GM12892 (cell line): Measurements from ENCODE around the gene IL19.

Experiments used
- POLR2A ChIP-seq: IDR thresholded peaks from 2 replicates; pipeline ENCODE4 v1.6.1; 2011; ENCODE audit warnings: low read depth, low read length, control low read depth
- POLR2AphosphoS5 ChIP-seq: IDR thresholded peaks from 2 replicates; pipeline ENCODE4 v1.6.1; 2011; ENCODE audit warnings: low read depth, low read length, control low read depth
- TAF1 ChIP-seq: IDR thresholded peaks from 2 replicates; pipeline ENCODE4 v1.6.1; 2011; ENCODE audit warnings: low read depth, mild to moderate bottlenecking, control low read depth, low read length, borderline replicate concordance

- TF ChIP-seq POLR2A = no peak
- TF ChIP-seq POLR2AphosphoS5 = no peak
- no peak for TF ChIP-seq TAF1
Observed at GRCh38 chr1:206886831-206887230, 116.3 kb downstream of the IL19 start.
